HG02623 (cell line): ENCODE data around the gene WDR77.
A peak's percentile ranks its signal among the peaks of the same experiment; 100 is the strongest.

Experiments
- ATAC-seq: cut with Tn5 transposase; IDR thresholded peaks from one replicate; pipeline ENCODE4 v1.9.1; 2021; ENCODE audit warnings: moderate library complexity; ENCODE audit not compliant: unreplicated experiment

WDR77 gene

DNA sequence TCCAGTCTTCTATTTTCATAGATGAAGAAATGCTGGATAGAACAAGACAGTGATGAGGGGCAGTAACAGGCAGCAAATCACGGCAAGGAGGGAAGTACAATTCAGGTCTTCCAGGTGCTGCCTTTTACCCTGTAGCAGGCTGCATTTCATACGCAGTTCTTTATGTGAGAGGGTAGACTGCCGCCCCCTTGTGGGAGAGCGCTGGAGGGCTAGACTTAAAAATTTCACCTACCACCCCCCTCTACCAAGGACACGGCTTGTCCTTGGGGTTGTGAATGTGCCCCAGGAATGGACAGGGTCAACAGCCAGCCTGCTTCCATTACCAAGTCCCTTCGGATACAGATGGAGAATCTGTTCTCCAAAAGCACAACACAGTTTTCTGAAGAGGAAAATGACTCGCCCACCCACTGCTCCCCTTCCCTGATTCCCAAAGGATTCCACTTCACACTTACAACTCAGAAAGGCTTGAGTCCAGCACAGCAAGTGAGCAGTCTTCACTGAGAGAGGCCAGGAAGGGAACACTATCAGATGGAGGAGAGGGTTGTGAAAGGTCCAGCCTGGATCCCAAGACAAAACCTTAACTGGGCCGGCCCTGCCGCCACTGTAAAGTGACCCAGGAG, 7.4 kb downstream of the WDR77 start:
- no peak for ATAC-seq

DNA sequence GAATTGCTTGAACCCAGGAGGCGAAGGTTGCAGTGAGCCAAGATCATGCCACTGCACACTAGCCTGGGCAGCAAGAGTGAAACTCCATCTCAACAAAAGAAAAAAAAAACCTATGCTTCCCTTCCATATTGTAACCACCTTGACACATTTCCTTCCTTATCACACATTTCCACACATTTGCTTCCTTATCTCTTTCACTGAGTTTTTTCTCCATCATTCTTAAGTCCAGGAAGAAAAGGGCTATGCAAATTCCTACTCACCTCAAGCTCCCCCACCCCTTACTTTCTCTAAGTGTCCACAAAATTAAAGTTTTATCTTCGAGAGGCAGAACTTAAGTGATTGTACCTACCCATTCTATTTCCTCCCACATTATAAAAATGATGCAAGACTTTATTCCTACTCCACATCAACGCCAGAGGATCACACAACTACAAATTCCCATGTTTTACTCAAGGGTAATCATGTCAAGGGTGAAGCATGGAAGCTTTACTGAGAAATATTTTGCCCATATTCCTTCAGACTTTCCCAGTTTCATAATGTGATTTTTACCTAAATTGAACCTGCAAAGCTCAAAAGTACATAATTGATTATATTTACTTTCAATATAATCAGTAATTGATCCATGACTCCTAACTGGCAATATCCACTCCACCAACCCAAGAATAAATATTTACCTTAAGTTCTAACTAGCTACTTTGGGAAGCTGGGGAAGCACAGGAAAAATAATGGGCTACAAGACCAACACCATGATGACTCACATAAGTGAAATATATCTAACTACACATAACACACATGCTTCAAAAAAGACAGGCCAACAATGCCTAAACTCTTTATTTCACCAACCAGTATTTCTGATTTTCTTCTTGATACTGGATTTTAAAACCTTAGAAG, 9.3 kb downstream of the WDR77 start:
- no peak for ATAC-seq

DNA sequence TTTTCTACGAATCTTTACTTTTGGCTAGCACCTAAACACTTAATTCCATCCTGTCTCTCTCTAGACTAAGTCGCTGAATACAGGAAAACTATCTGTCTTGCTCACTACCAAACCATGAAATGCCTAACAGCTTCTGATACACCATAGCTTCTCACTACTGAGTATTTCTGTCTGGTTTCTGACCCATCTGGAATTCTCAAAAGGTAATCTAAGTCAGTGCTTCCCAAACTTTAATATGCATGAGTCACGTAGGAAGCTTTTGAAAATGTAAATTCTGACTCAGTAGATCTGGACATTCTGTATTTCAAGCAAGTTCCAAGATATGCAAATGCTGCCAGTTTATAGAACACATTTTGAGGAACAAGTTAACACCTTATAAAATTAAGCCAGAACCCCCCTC, 12.3 kb downstream of the WDR77 start:
- no peak for ATAC-seq

DNA sequence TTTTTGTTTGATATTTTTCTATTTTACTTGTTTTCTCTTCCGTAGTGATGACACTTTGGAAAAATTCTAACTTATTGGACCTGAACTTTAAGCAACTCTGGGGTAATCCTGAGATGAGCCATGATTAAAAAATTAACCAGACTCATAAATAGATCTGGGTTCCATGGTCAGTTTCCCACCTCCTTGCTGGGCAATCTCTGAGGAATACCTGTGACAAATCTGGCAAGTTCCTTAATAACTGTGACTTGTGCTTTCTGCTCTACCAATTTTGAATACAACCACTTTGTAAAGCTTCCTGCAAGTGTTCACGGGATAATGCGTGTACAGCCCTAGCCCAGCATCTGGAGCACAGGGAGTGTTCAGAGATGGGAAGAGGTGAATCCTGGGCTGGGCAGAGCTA, 24.8 kb downstream of the WDR77 start:
- ATAC-seq: no peak

DNA sequence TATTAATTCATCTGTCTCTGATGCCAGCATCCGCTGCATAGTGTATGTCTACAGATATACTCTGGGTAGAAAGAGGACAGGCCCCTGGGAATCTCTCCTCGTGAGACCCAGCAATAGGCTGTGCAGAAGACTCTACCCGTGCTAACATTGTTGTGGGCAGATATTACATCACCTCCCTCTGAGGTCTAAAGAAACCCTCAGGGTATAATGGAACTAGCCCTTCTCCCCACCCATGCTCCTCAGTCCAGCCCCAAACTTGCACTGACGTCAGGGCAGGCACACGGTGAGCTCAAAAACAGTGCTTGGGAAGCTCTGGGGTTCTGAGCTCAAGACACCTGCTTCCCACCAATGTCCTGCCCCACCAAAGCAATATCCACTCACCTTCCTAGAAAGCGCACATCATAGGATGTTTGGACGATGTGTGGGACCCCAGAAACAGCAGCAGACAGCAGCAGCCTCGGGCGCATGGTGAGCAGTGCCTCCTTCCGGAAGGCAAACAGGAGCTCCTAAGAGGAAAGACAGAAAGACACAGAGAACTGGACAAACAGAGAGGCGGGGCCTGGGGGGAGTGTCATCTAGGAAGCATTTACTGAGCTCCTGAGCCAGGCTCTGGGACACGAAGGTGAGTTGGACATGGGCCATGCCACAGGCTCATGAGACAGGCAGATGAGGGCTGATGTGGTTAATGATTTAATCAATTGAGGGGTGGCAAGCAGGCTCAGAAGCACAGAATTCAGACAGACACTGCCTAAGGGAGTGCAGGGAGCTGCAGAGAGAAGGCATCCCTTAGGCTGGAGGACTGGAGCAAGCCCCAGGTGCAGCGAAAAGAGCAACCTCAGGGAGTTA, 26.3 kb downstream of the WDR77 start:
- no peak for ATAC-seq

DNA sequence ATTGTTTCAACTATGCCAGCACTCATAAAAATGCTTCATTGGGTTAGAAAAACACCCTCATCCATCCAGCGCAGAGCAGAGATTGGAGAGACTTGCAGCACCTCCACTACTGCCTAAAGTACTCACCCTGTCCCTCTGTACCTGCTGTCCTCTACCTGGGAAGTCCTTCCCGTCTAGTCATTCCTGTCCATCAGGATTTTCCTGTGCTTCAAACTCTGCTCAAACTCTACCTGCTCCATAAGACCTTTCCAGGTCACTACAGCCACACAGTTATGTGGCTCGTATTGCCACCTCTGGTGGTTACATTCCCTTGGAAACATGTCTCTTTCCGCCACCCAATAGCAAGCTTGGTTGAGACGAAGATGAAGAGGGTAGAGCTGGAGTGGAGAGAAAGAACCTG, 28.7 kb downstream of the WDR77 start:
- ATAC-seq: no peak

DNA sequence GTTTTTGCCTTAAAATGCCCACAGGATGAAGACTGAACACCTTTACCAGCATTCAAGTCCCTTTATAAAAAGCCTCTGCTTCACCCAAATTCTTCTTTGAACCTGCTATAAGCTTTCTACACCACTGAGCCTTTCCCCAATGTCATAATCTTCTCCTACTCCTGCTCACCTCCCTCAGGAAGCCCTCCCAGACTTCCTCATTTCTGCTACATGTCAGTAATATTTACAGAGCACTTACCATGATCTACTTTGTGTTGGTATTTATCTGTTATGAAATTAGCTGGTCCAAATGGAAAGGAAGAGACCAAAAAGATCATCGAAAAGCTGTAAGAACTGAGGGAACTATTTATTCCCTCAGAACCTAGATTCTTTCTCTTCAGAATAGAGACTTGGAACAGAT, 30.0 kb downstream of the WDR77 start:
- no peak for ATAC-seq

DNA sequence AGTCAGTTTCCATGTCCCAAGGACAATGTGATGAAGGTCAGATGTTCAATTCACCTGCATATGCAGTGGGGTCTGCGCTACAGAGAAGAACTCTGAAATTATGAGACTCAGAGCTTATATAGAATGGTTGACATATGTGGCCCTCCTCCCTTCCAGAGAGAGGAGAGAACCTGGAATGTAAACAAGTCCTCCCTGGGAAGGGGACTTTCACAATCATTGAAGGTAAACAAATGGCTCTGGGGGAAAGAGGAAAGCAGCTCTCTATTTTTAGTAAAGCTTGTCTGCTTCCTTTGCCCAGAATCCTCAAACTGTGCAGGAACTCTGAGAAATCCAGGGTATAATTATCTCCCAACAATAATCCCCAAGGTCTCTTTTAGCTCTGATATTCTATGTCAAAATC, 31.3 kb downstream of the WDR77 start:
- no peak for ATAC-seq

DNA sequence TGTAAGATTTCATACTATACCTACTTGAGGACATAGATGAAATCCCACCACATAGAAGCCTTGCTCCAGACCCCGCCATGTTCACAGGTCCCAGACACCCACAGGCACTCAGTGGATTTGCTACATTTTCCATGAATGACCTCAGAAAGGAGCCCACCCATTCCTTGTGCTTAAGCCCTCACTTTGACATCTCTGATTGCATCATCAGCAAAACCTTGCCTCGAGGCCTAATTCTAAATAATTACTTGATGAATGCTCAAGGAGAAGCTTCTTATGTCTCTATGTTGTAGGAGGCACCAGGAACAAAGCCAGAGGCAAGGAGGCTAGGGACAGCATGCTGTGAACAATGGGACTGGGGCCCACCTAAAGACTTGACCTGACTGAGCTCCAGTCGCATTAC, 33.6 kb downstream of the WDR77 start:
- ATAC-seq: no peak

DNA sequence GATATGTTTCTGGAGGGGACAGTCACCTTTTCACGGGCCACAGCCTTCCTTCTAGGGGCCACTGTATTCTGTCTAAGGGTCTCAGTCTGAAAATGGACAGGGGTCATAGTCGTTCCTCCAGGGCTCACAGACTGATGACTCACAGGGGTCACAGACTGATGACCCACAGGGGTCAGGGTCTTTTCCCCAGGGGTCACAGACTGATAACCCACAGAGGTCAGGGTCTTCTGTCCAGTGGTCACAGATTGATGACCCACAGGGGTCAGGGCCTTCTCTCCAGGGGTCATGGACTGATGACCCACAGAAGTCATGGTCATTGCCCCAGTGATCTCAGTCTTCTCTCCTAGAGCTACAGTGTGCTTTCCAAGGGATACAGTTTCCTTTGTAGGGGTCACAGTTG, 34.3 kb downstream of the WDR77 start:
- no peak for ATAC-seq

DNA sequence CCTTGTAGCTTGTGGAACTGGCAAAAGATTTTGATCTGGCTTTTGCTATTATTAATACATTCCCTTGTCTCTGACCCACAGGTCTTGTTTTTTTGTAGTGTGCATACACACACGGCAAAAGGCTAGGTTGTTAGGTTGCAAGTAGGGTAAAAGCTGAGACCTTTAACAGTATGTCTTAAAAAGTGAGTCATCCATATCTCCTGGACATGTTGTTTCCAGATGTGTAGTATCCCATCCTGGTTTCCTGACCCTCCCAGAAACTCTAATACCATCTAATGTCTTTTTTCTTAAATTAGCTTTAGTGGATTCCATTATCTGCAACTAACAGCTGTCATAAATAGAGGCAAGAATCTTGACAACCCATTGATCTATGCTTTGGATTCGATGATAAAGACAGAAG, 36.2 kb downstream of the WDR77 start:
- no peak for ATAC-seq

DNA sequence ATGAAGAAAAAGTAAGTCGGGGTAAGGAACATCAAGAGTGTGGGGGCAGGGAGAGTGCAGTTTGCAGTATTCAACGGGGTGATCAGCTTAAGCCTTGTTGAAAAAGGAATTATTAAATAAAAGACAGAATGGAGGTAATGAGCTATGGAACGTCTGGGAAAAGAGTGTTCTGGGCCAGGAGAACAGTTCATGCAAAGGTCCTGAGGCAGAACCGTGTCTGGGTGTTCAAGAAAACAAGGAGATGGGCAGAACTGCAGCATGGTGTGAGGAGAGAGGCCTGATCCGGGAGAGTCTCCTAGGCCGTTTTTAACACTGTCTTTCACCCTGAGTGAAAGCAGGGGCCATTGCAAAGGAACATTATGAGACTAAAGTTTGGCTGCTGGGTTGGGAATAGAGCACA, 41.8 kb downstream of the WDR77 start:
- no peak for ATAC-seq

DNA sequence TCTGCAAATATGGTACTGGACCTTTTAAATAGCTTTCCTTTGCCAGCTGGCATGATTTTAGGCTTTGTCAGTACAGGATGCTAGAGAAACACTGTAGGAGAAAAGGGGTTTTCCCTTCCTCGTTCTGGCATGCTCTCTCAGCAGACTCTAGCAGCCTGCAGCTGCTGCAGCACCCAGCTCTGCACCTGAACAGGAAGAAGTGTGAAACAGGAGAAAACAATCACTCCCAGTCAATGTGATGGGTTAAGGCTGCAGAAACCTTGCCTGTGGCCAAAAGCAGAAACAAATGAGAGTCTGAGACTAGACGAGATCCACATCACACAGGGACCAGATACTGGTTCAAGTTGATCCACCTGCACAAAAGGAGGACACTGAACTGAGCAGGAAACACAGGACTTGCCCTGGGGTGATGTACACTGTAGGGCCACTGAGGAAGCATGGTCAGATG, 42.7 kb downstream of the WDR77 start:
- peak; percentile 88 for ATAC-seq

DNA sequence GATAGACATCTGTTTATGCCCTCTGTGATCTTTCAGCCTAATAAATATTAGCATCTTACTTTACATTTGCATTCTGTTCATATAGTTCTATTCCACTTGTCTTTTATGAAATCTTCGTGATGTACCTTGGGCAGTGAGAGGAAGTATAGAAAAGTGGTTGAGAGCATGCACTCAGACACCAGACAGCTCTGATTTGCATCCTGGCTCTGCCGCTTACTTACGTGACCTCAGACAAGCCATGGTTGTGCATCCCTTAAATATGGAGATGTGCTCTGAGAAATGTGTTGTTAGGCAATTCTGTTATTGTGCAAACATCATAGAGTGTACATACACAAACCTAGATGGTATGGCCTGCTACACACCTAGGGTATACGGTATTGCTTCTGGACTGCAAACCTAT, 44.5 kb downstream of the WDR77 start:
- ATAC-seq: no peak

DNA sequence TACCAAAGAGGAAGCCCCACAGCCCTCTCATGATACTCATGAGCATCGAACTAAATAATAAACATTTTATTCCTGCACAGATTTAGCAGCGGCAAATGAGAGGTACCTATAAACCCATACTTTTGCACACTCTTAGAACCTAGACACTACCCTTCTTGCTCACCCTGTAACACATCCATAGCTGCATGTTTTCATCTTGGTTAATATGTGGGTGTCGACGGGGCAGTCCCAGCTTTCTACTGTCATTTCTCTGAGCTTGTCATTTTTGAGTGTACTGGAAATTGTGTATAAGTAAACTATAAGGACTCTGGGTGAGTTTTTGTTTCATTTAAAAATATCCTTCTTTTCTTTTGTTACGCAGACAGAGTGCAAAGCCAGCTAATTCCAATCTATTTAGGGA, 47.0 kb downstream of the WDR77 start:
- no peak for ATAC-seq

DNA sequence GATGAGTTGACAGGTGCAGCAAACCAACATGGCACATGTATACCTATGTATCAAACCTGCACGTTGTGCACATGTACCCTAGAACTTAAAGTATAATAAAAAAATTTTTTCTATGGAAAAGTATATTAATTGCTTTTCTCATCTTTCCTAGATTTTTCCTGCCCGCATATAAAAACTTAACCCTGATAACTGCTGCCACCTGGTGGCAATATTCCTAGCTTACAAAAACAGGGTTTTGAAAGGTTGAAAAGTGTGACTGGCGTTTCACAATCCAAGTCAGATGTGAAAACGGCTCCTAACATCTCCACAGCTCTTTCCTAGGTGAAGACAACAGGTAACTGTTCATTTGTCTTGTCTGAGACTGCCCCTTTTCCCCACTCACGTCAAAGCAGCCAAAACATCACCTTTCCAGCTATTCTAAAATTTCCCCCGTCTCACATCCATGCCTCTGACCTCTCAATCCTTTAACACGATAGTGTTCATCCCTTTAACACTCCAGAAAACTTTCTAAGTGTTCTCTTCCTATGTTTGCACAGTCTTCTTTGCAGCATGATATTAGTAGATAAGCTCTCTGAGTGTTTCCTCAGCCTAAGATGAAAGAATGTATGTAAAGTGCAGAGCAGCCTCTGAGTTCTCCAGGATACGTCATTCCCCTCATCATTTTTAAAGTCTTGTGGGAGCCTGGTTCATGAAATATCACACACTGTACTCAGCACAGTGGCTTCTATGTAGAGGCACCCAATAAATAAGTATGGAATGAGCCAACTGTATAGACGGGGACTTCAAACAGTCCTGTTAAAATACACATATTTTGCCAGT, 49.1 kb downstream of the WDR77 start:
- ATAC-seq: no peak

DNA sequence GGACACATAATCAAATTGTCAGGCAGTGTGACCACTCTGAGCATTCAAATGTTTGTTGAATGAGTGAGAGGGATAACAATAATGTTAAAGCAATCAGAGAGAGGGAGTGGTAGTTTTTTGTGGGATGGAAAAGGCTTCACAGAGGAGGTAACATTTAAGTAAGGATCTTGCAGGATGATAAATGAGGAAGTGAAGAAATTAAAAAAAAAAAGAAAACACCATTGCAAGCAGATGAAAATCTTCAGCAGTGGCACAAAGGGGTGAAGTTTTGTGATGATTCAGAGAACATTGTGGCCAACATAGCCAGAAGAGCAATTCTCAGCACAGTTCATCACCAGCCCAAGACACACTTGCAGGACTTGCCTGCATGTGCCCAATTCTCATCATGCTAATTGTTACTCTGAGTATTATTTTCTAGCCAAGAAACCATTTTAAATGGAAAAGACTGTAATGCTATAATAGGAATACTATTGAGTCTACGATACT, 56.6 kb downstream of the WDR77 start:
- no peak for ATAC-seq

DNA sequence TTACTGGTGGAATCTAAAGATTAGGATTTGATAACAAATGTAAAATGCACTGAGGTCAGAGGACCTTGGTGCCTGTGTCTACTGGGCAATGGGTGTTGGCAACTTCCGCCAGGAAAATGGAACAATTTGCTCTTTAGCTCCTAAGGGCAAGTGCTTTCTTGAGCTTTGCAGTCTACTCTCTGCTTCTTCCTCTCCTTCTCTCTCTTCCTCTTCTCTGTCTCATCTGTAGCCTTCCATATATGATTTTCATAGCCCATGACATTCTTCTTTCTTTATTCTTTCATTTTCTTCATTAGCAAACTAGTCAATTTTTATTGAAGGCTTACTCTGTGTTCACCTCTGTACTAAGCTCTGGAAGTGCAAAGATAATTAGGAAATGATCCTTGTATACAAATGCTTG, 57.0 kb downstream of the WDR77 start:
- ATAC-seq: no peak
